ENCODE data around the gene CCDC66. TPM values are rescaled to one million over a fixed set of nuclear protein-coding genes. Genes with fewer than 3 reads are reported as not detected.

The CCDC66 gene
- total RNA-seq, 4 donors from 2014 or later, result 39.4 to 69.5 (median 40.6) TPM

- no peak for TF ChIP-seq POLR2A (IDR thresholded peaks at IDR 0.05)
- no peaks in the 10 kb centered on the region for H3K27me3 ChIP-seq
- WGBS, 2 donors, result 85 to 89% methylated on average over 6 to 7 of the region's 8 CpGs
- no peaks in the 10 kb centered on the region for H3K4me1 ChIP-seq
- no peak overlapping the region for H3K4me3 ChIP-seq (replicated peaks in 1 of 3)
- DNase-seq, result no peak
- peaks cover 0 to 1% of the 10 kb centered on the region in 2 donors for H3K36me3 ChIP-seq
- H3K9me3 ChIP-seq, result no peaks in the 10 kb centered on the region
- intact Hi-C loops (cut with DNase I), result no loop called here
- no peak overlapping the region for H3K27ac ChIP-seq
These were observed 54.4 kb downstream of the CCDC66 start for GRCh38 chr3:56611364-56611763.

- DNase-seq, result no peak
- H3K27me3 ChIP-seq, result no peaks in the 10 kb centered on the region
- H3K36me3 ChIP-seq, result peaks cover 2 to 4% of the 10 kb centered on the region in 2 donors
- H3K9me3 ChIP-seq, result no peaks in the 10 kb centered on the region
- TF ChIP-seq POLR2A (IDR thresholded peaks at IDR 0.05) (no peak), CTCF (IDR thresholded peaks at IDR 0.05) (no peak)
- H3K27ac ChIP-seq, result no peak overlapping the region
- no peaks in the 10 kb centered on the region for H3K4me1 ChIP-seq
- 96 to 97% methylated on average over 6 of the region's 6 CpGs for WGBS, 2 donors
- H3K4me3 ChIP-seq (replicated peaks in 1 of 3), result no peak overlapping the region
- intact Hi-C loops (cut with DNase I), result no loop called here
These were observed 55.2 kb downstream of the CCDC66 start for GRCh38 chr3:56612146-56612545.

GRCh38 chr3:56613016-56613415 is 56.0 kb downstream of the CCDC66 start:
- Histone ChIP-seq H3K4me1 (no peaks in the 10 kb centered on the region), H3K36me3 (peaks cover 6% of the 10 kb centered on the region in 2 donors), H3K4me3 (replicated peaks in 1 of 3) (no peak overlapping the region), H3K27me3 (no peaks in the 10 kb centered on the region), H3K9me3 (no peaks in the 10 kb centered on the region), H3K27ac (no peak overlapping the region)
- intact Hi-C loops (cut with DNase I), result no loop called here
- TF ChIP-seq POLR2A (IDR thresholded peaks at IDR 0.05) (no peak), CTCF (IDR thresholded peaks at IDR 0.05) (no peak)
- 75 to 100% methylated on average over 1 of the region's 1 CpG for WGBS, 2 donors
- no peak for DNase-seq

- peaks cover 4 to 9% of the 10 kb centered on the region in 2 donors for H3K4me1 ChIP-seq
- 91 to 93% methylated on average over 2 of the region's 2 CpGs for WGBS, 2 donors
- H3K4me3 ChIP-seq (replicated peaks in 1 of 3), result no peak overlapping the region
- no peaks in the 10 kb centered on the region for H3K9me3 ChIP-seq
- intact Hi-C loops (cut with DNase I), result no loop called here
- DNase-seq, result no peak
- peaks cover 13 to 17% of the 10 kb centered on the region in 2 donors for H3K36me3 ChIP-seq
- no peaks in the 10 kb centered on the region for H3K27me3 ChIP-seq
- H3K27ac ChIP-seq, result no peak overlapping the region
- no peak for TF ChIP-seq CTCF (IDR thresholded peaks at IDR 0.05)
- no peak for TF ChIP-seq POLR2A (IDR thresholded peaks at IDR 0.05)
These were observed 59.6 kb downstream of the CCDC66 start for GRCh38 chr3:56616478-56617006.

GRCh38 chr3:56620371-56620770 is 63.4 kb downstream of the CCDC66 start:
- H3K4me1 ChIP-seq, result peaks cover 4 to 14% of the 10 kb centered on the region in 2 donors
- H3K4me3 ChIP-seq (replicated peaks in 1 of 3), result no peak overlapping the region
- intact Hi-C loops (cut with DNase I), result no loop called here
- no peak for DNase-seq
- peaks cover 38 to 39% of the 10 kb centered on the region in 2 donors for H3K36me3 ChIP-seq
- H3K9me3 ChIP-seq, result no peaks in the 10 kb centered on the region
- no peaks in the 10 kb centered on the region for H3K27me3 ChIP-seq
- no peak overlapping the region for H3K27ac ChIP-seq
- TF ChIP-seq CTCF (IDR thresholded peaks at IDR 0.05) (no peak), POLR2A (IDR thresholded peaks at IDR 0.05) (no peak)
- WGBS, 2 donors, result 95 to 96% methylated on average over 2 of the region's 2 CpGs
